ENCODE data around the gene RBPMS2. TPM values are rescaled to one million over a fixed set of nuclear protein-coding genes. Genes with fewer than 3 reads are reported as not detected.
"Not testable (repeated sequence)": the region's sequence is repeated elsewhere in the genome, so short reads cannot be mapped to it uniquely, and the experiment has no call there.

The RBPMS2 gene
- total RNA-seq, 1 donor = 0.09 TPM

- no peak for DNase-seq (ENCODE audit: low read depth)
- no peak overlapping the region for H3K4me3 ChIP-seq (ENCODE audit: low read depth, low read length)
- no peak for TF ChIP-seq CTCF (IDR thresholded peaks at IDR 0.05; ENCODE audit: insufficient read depth, low read length)
Measured at GRCh38 chr15:64803526-64803925, 28.1 kb upstream of the RBPMS2 start.

GRCh38 chr15:64800476-64800875 is 25.1 kb upstream of the RBPMS2 start:
- no peak overlapping the region for H3K4me3 ChIP-seq (ENCODE audit: low read depth, low read length)
- DNase-seq (ENCODE audit: low read depth) = no peak
- no peak for TF ChIP-seq CTCF (IDR thresholded peaks at IDR 0.05; ENCODE audit: insufficient read depth, low read length)

- H3K4me3 ChIP-seq (ENCODE audit: low read depth, low read length); DNase-seq (ENCODE audit: low read depth): not testable (repeated sequence)
Measured at GRCh38 chr15:64798905-64799304, 23.5 kb upstream of the RBPMS2 start.

GRCh38 chr15:64795921-64796320 is 20.5 kb upstream of the RBPMS2 start:
- H3K4me3 ChIP-seq (ENCODE audit: low read depth, low read length); DNase-seq (ENCODE audit: low read depth): not testable (repeated sequence)

- not testable (repeated sequence) for DNase-seq (ENCODE audit: low read depth); H3K4me3 ChIP-seq (ENCODE audit: low read depth, low read length)
Measured at GRCh38 chr15:64795299-64795698, 19.9 kb upstream of the RBPMS2 start.

- DNase-seq (ENCODE audit: low read depth) = no peak
- TF ChIP-seq CTCF (IDR thresholded peaks at IDR 0.05; ENCODE audit: insufficient read depth, low read length) = no peak
- H3K4me3 ChIP-seq (ENCODE audit: low read depth, low read length) = no peak overlapping the region
Measured at GRCh38 chr15:64792282-64792681, 16.9 kb upstream of the RBPMS2 start.

GRCh38 chr15:64791401-64791800 is 16.0 kb upstream of the RBPMS2 start:
- no peak for DNase-seq (ENCODE audit: low read depth)
- no peak for TF ChIP-seq CTCF (IDR thresholded peaks at IDR 0.05; ENCODE audit: insufficient read depth, low read length)
- no peak overlapping the region for H3K4me3 ChIP-seq (ENCODE audit: low read depth, low read length)

GRCh38 chr15:64783796-64784195 is 8.4 kb upstream of the RBPMS2 start:
- H3K4me3 ChIP-seq (ENCODE audit: low read depth, low read length) = no peak overlapping the region
- TF ChIP-seq CTCF (IDR thresholded peaks at IDR 0.05; ENCODE audit: insufficient read depth, low read length) = no peak
- DNase-seq (ENCODE audit: low read depth) = no peak

GRCh38 chr15:64782751-64783150 is 7.4 kb upstream of the RBPMS2 start:
- DNase-seq (ENCODE audit: low read depth) = no peak

More at GRCh38 chr15:64782751-64783150, 7.4 kb upstream of the RBPMS2 start:
- no peak for TF ChIP-seq CTCF (IDR thresholded peaks at IDR 0.05; ENCODE audit: insufficient read depth, low read length)
- no peak overlapping the region for H3K4me3 ChIP-seq (ENCODE audit: low read depth, low read length)

Measured in fibroblast of the aortic adventitia (primary cell).